Ishikawa (cell line): ENCODE results near the gene KLHDC4.

ENCODE experiments used
- EP300 ChIP-seq: IDR thresholded peaks from 2 replicates; pipeline ENCODE4 v1.6.1; 2012; ENCODE audit warnings: borderline replicate concordance
- NFIC ChIP-seq: IDR thresholded peaks from 2 replicates; pipeline ENCODE4 v1.6.1; 2012
- RAD21 ChIP-seq: IDR thresholded peaks from 2 replicates; pipeline ENCODE4 v1.6.1; 2012; ENCODE audit warnings: low read depth
- TAF1 ChIP-seq: IDR thresholded peaks from 2 replicates; pipeline ENCODE4 v1.6.1; 2012; ENCODE audit warnings: low read depth, mild to moderate bottlenecking
- USF1 ChIP-seq: IDR thresholded peaks from 2 replicates; pipeline ENCODE4 v1.6.1; 2012
- TF ChIP-seq, protein P1 (sequence below): IDR thresholded peaks from 2 replicates; pipeline ENCODE4 v1.6.1; 2012

DNA sequence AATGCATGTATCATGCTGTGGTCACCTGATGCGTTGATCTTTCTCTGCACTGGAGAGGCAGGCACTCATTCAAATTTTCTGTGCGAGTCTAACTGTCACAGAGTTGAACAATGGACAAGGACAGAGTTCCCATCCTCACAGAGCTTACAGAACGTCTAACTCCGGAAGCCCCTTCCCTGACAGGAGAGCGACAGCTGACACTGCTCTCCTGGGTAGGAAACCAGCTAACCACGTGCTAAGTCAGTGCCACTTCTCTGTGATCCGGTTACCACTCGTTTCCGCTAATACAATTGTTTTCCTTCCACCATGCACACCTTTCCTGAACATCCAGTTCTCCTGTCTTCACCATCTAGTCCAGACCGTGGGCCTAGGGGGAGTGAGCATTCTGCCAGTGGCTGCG, 11.3 kb downstream of the KLHDC4 start:
- TF ChIP-seq EP300 (no peak), NFIC (no peak), RAD21 (no peak), TAF1 (no peak), USF1 (no peak)
- TF ChIP-seq, protein P1, sequence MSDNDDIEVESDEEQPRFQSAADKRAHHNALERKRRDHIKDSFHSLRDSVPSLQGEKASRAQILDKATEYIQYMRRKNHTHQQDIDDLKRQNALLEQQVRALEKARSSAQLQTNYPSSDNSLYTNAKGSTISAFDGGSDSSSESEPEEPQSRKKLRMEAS, result no peak
